Measurements from ENCODE around the gene POU2AF2.

The POU2AF2 gene

DNA sequence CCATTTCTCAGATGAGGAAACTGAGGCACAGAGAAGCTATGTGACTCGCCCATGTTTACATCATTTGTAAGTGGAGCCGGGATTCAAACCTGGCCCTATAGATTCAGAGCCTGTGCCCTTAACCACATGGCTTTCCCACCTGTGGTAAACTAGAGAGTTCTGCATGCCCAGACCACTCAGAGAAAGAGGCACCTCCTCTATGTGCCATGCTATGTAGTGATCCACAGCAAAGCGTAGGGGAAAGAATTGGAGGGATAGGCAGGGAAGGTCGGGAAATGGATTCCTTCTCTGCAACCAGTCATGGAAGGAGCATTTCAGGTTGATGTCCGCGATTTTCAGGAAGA, 15.4 kb upstream of the POU2AF2 start:
- DNase-seq (ENCODE audit: low read depth), result no peak
- TF ChIP-seq, protein P1, sequence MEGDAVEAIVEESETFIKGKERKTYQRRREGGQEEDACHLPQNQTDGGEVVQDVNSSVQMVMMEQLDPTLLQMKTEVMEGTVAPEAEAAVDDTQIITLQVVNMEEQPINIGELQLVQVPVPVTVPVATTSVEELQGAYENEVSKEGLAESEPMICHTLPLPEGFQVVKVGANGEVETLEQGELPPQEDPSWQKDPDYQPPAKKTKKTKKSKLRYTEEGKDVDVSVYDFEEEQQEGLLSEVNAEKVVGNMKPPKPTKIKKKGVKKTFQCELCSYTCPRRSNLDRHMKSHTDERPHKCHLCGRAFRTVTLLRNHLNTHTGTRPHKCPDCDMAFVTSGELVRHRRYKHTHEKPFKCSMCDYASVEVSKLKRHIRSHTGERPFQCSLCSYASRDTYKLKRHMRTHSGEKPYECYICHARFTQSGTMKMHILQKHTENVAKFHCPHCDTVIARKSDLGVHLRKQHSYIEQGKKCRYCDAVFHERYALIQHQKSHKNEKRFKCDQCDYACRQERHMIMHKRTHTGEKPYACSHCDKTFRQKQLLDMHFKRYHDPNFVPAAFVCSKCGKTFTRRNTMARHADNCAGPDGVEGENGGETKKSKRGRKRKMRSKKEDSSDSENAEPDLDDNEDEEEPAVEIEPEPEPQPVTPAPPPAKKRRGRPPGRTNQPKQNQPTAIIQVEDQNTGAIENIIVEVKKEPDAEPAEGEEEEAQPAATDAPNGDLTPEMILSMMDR (IDR thresholded peaks at IDR 0.05; ENCODE audit: low read length, missing control alignments), result no peak
- H3K4me3 ChIP-seq (replicated peaks; ENCODE audit: low read depth, low read length), result no peak overlapping the region

DNA sequence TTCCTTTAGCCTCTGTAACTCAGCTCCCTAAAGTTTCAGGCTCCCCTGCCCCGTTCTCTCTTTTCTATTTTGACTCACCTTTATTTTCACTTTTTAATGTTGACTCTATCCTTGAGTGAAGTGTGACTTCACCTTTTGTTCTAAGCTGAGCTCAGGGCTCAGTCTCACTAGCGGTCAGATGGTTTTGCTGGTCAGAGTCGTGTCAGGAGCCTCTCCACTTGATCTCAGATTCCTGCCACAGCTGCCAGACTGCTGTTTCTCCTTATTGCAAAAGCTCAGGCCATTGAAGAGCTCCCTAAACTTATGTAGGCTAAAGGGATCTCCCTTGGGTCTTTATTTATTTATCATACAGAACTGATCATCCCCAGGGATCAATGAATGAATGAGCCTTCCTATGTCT, 13.7 kb upstream of the POU2AF2 start:
- TF ChIP-seq, protein P1 (IDR thresholded peaks at IDR 0.05; ENCODE audit: low read length, missing control alignments), result no peak
- no peak for DNase-seq (ENCODE audit: low read depth)
- H3K4me3 ChIP-seq (replicated peaks; ENCODE audit: low read depth, low read length), result no peak overlapping the region

DNA sequence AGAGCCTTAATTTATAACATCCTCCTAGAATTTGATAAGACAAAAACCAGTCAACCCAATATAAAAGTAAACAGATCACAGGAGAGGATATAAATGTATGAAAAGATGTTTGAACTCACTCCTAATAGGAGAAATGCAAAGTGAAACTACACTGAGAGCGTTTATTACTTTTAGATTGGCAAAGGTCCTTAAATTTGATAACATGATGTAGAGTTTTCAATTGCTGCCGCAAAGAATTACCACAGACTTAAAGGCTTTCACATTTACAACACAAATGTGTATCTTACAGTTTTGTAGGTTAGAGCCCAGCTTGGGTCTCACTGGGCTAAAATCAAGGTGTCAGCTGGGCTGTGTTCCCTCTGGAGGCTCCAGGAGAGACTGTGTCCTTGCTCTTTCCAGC, 9.1 kb upstream of the POU2AF2 start:
- TF ChIP-seq, protein P1 (IDR thresholded peaks at IDR 0.05; ENCODE audit: low read length, missing control alignments), result no peak
- H3K4me3 ChIP-seq (replicated peaks; ENCODE audit: low read depth, low read length), result peak overlapping the region; percentile 19
- DNase-seq (ENCODE audit: low read depth), result no peak

DNA sequence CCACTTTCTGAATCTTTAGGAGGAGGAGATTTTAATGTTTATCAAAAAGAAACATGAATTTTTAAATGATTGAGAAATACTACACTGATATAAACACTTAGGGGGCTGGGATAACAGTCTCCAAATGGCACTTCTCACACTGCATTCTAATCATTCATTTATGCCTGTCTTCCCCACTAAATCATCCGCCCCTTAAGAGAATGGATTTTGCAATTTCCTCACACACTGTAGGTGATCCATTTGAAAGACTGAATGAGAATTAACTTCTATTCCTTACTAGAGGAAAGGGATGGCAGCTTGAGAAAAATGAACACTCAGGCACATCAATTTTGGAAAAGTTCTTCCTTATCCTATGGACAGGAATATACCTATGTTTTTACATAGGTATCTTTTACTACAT, 7.6 kb upstream of the POU2AF2 start:
- H3K4me3 ChIP-seq (replicated peaks; ENCODE audit: low read depth, low read length), result no peak overlapping the region
- DNase-seq (ENCODE audit: low read depth), result no peak
- TF ChIP-seq, protein P1 (IDR thresholded peaks at IDR 0.05; ENCODE audit: low read length, missing control alignments), result no peak

DNA sequence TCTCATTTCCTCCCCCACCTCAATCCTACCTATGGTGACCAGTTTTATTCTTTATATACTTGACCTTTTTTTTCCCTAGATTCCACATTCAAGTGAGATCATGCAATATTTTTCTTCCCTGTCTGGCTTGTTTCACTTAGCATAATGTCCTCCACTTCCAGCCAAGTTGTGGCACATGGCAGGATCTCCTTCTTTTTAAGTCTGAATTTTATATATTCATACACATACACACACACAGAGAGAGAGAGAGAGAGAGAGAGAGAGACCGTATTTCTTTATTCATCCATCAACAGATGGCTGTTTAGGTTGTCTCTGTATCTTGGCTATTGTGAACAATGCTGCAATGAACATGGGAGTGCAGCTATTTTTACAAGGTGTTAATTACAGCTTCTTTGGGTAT, 1.4 kb downstream of the POU2AF2 start:
- no peak overlapping the region for H3K4me3 ChIP-seq (replicated peaks; ENCODE audit: low read depth, low read length)
- no peak for DNase-seq (ENCODE audit: low read depth)
- TF ChIP-seq, protein P1 (IDR thresholded peaks at IDR 0.05; ENCODE audit: low read length, missing control alignments), result no peak

DNA sequence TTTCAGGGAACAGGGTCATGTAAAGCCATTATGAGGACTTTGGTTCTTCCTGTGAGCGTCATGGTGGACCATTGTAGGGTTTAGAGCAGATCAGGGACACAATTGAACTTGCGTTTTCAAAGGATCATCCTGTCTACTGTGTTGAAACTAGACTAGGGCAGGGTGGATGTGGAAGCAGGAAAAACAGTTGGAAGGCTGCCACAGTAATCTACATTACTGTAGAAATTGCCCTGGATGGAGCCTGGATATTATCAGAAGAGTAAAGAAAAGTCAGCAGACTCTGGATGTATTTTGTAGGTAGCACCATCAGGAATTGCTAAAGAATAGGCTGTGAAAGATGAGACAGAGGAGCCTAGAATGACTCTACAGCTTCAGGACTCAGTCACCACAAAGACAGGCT, 5.4 kb downstream of the POU2AF2 start:
- TF ChIP-seq, protein P1 (IDR thresholded peaks at IDR 0.05; ENCODE audit: low read length, missing control alignments), result no peak
- no peak overlapping the region for H3K4me3 ChIP-seq (replicated peaks; ENCODE audit: low read depth, low read length)
- no peak for DNase-seq (ENCODE audit: low read depth)

DNA sequence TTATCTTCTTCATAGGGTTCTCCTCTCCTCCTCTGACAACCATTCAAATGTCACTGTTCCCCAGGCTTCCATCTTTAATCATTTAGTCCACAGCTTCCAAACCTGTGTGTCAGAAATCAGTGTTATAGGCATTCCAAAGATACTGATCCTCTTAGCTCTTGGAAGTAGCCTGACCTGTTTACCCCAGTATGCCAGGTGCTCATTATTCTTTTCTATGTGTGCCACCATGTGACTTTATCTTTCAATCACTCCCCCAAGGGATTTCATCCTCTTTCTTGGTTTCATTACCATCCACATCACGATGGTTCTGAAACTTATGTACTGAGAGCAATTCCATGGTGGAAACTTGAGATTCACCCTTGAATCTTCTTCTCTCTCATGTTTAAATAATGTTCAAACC, 7.6 kb downstream of the POU2AF2 start:
- H3K4me3 ChIP-seq (replicated peaks; ENCODE audit: low read depth, low read length), result no peak overlapping the region
- no peak for DNase-seq (ENCODE audit: low read depth)
- TF ChIP-seq, protein P1 (IDR thresholded peaks at IDR 0.05; ENCODE audit: low read length, missing control alignments), result no peak
